A673 (cell line): ENCODE data around the gene NDC80. TPM values are rescaled to one million over a fixed set of nuclear protein-coding genes. Genes with fewer than 3 reads are reported as not detected.

Source experiments
- BruUV-seq: library from RNA; stranded (reverse); fragments of 400-500 nt; replicated peaks from 2 replicates; lab custom pipeline; 2021; lab: Mats Ljungman, UMichigan
- CTCF ChIA-PET: fragments of 300-600 bp; sonication (Branson Sonifier 250); formaldehyde crosslinking; loops from one replicate; lab custom pipeline; 2022; ENCODE audit warnings: antibody characterized with exemption; lab: Charles Lee
- POLR2A ChIA-PET: fragments of 300-600 bp; sonication (Branson Sonifier 250); formaldehyde crosslinking; loops from one replicate; lab custom pipeline; 2022; ENCODE audit warnings: antibody characterized with exemption; ENCODE audit not compliant: low non-redundant PET; lab: Charles Lee
- DNase-seq: peaks from one replicate; pipeline ENCODE4 v3.0.0-alpha.2; 2015; ENCODE audit warnings: low spot score
- H3K27ac ChIP-seq: fragments of 200-600 bp; sonication (generic); 2 replicates; pipeline ENCODE4 v1.5.1; 2016; ENCODE audit warnings: mixed run types, low read depth, mild to moderate bottlenecking, mixed read lengths, antibody characterized with exemption, low read length; ENCODE audit not compliant: poor library complexity, severe bottlenecking
- H3K27me3 ChIP-seq: fragments of 200-600 bp; sonication (generic); replicated peaks from 2 replicates; pipeline ENCODE4 v1.6.1; 2017; ENCODE audit warnings: mixed run types, low read depth, mild to moderate bottlenecking, mixed read lengths, antibody characterized with exemption, low read length; ENCODE audit not compliant: insufficient read depth, poor library complexity
- H3K36me3 ChIP-seq: fragments of 200-600 bp; sonication (generic); 2 replicates; pipeline ENCODE4 v1.6.1; 2016; ENCODE audit warnings: mixed run types, mild to moderate bottlenecking, mixed read lengths, antibody characterized with exemption, low read length; ENCODE audit not compliant: insufficient read depth, poor library complexity, severe bottlenecking
- H3K4me1 ChIP-seq: fragments of 200-600 bp; sonication (generic); 2 replicates; pipeline ENCODE4 v1.6.1; 2017; ENCODE audit warnings: mixed run types, mild to moderate bottlenecking, mixed read lengths, antibody characterized with exemption, low read length; ENCODE audit not compliant: insufficient read depth, poor library complexity, severe bottlenecking
- H3K4me3 ChIP-seq: fragments of 200-600 bp; sonication (generic); 2 replicates; pipeline ENCODE4 v1.5.1; 2016; ENCODE audit warnings: low read depth, mixed run types, mild to moderate bottlenecking, mixed read lengths, low read length; ENCODE audit not compliant: poor library complexity, severe bottlenecking
- H3K9me3 ChIP-seq: fragments of 200-600 bp; sonication (generic); 2 replicates; pipeline ENCODE4 v1.6.1; 2016; ENCODE audit warnings: mixed run types, low read depth, mild to moderate bottlenecking, mixed read lengths, antibody characterized with exemption, low read length; ENCODE audit not compliant: poor library complexity, severe bottlenecking
- CTCF ChIP-seq: fragments of 300-800, 200-600 bp; sonication (generic); conservative IDR thresholded peaks from 2 replicates; pipeline ENCODE4 v1.5.1; 2017; ENCODE audit warnings: low read depth, mild to moderate bottlenecking, antibody characterized with exemption, low read length, moderate library complexity, mixed read lengths
- EZH2 ChIP-seq: fragments of 200-600 bp; sonication (generic); IDR thresholded peaks from 2 replicates; pipeline ENCODE4 v1.6.1; 2017; ENCODE audit warnings: borderline replicate concordance, low read depth, mild to moderate bottlenecking, mixed read lengths, antibody characterized with exemption, low read length; ENCODE audit not compliant: poor library complexity, severe bottlenecking
- intact Hi-C: fragments of 100-400 bp; cut with micrococcal nuclease; formaldehyde crosslinking; loops from one replicate; pipeline ENCODE4 v1.10.0; 2022; ENCODE audit not compliant: unreplicated experiment
- total RNA-seq: library from RNA; stranded (reverse); gene quantifications from 2 replicates; pipeline ENCODE4 v1.2.3, GENCODE V29; 2021

Gene NDC80
- total RNA-seq, 1 experiment from 2014 or later = 72.6 TPM

DNA sequence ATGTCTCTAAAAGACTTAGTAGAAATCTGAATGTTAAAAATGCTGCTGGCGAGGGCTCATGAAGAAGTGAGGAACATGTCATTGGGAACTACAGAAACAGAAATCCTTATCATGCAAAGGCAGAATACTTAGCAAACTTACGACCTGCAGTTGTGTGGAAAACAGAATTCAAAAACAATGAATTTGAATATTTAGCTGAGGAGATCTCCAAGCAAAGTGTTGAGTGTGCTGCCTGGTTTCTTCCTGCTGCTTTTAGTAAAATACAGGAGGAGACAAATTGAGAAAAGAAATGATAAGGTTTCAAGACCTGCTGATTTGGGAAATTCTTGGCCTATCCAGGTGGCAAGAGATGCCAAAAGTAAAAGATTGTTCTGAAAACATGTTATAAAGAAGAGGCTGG, 38.6 kb upstream of the NDC80 start:
- CTCF ChIA-PET = no interaction called here

GRCh38 chr18:2534906-2535305, 36.5 kb upstream of the NDC80 start:
- Histone ChIP-seq H3K9me3 (no peaks in the 10 kb centered on the region), H3K4me1 (peaks cover 5% of the 10 kb centered on the region), H3K4me3 (no peak overlapping the region), H3K27ac (no peak overlapping the region), H3K27me3 (no peaks in the 10 kb centered on the region), H3K36me3 (peaks cover 7% of the 10 kb centered on the region)
- POLR2A ChIA-PET = no interaction called here
- intact Hi-C loops = loop anchor here (5.0 kb wide), 1 partner anchor 953 kb away; no protein-coding TSS in a partner anchor
- DNase-seq = no peak
- CTCF ChIA-PET = no interaction called here
- BruUV-seq = no TSS peak
- TF ChIP-seq EZH2 (no peak), CTCF (no peak)

More for the DNA sequence above, 38.6 kb upstream of the NDC80 start:
- intact Hi-C loops = no loop called here
- DNase-seq = no peak
- Histone ChIP-seq H3K27ac (no peak overlapping the region), H3K27me3 (no peaks in the 10 kb centered on the region), H3K36me3 (no peaks in the 10 kb centered on the region), H3K4me3 (no peak overlapping the region), H3K4me1 (peaks cover 13% of the 10 kb centered on the region), H3K9me3 (no peaks in the 10 kb centered on the region)
- no TSS peak for BruUV-seq
- POLR2A ChIA-PET = no interaction called here
- TF ChIP-seq CTCF (no peak), EZH2 (no peak)

GRCh38 chr18:2535419-2535910, 35.9 kb upstream of the NDC80 start:
- no peak overlapping the region for H3K27ac ChIP-seq
- no peak for TF ChIP-seq EZH2
- no peak for TF ChIP-seq CTCF
- POLR2A ChIA-PET = no interaction called here
- peaks cover 5% of the 10 kb centered on the region for H3K4me1 ChIP-seq
- no peaks in the 10 kb centered on the region for H3K9me3 ChIP-seq
- no peak for DNase-seq
- H3K4me3 ChIP-seq = no peak overlapping the region
- CTCF ChIA-PET = no interaction called here
- H3K36me3 ChIP-seq = peaks cover 7% of the 10 kb centered on the region
- no TSS peak for BruUV-seq
- H3K27me3 ChIP-seq = no peaks in the 10 kb centered on the region
- intact Hi-C loops = loop anchor here (5.0 kb wide), 1 partner anchor 953 kb away; no protein-coding TSS in a partner anchor
